CD4-positive, alpha-beta T cell (primary cell): Measurements from ENCODE around the gene NDUFA3. TPM values are rescaled to one million over a fixed set of nuclear protein-coding genes. Genes with fewer than 3 reads are reported as not detected.

ENCODE experiments used
- ATAC-seq: fragments of 200-7000 bp; cut with Tn5 transposase; one replicate; pipeline ENCODE4 v1.10.0; 2022; ENCODE audit warnings: mild to moderate bottlenecking; ENCODE audit not compliant: poor library complexity
- CTCF ChIA-PET: fragments of 350-600 bp; sonication (Branson Sonifier 250); formaldehyde crosslinking; loops from one replicate; lab custom pipeline; 2021; ENCODE audit warnings: antibody characterized with exemption, inconsistent platforms; lab: Charles Lee
- POLR2A ChIA-PET: fragments of 350-600 bp; sonication (Branson Sonifier 250); formaldehyde crosslinking; loops from one replicate; lab custom pipeline; 2021; ENCODE audit warnings: antibody characterized with exemption, inconsistent platforms; lab: Charles Lee
- DNase-seq, 14 experiments: peaks; one replicate each; pipeline ENCODE4 v3.0.0-alpha.2; 2013 to 2020; ENCODE audit warnings: mixed read lengths in 2 of 14
- H3K27ac ChIP-seq, 2 donors: one replicate each; pipeline versions ENCODE4 v1.5.1 to v1.7.0; 2013; ENCODE audit warnings: low read length in 2 of 2, low read depth in 1 of 2, mild to moderate bottlenecking in 1 of 2
- H3K27me3 ChIP-seq, 2 experiments: 1 replicate in 1 of 2; 2 replicates in 1 of 2; pipeline versions ENCODE4 v1.6.1 to v1.7.0; 2013; ENCODE audit warnings: low read length in 2 of 2, control low read depth in 1 of 2, mild to moderate bottlenecking in 1 of 2, moderate library complexity in 1 of 2; ENCODE audit not compliant: insufficient read depth in 2 of 2, control insufficient read depth in 1 of 2
- H3K36me3 ChIP-seq: one replicate; pipeline ENCODE4 v1.6.1; 2013; ENCODE audit warnings: low read length, control low read depth; ENCODE audit not compliant: insufficient read depth
- H3K4me1 ChIP-seq: one replicate; pipeline ENCODE4 v1.6.1; 2013; ENCODE audit warnings: low read length, control low read depth; ENCODE audit not compliant: insufficient read depth
- H3K4me3 ChIP-seq: one replicate; pipeline ENCODE4 v1.5.1; 2013; ENCODE audit warnings: mild to moderate bottlenecking, low read length, moderate library complexity
- H3K9me3 ChIP-seq, 2 experiments: 1 replicate in 1 of 2; 2 replicates in 1 of 2; pipeline versions ENCODE4 v1.6.1 to v1.7.0; 2013; ENCODE audit warnings: low read length in 2 of 2, mild to moderate bottlenecking in 2 of 2, control low read depth in 1 of 2, moderate library complexity in 1 of 2; ENCODE audit not compliant: control insufficient read depth in 1 of 2, insufficient read depth in 1 of 2
- H3K27ac Mint-ChIP-seq: one replicate; pipeline ENCODE4 v1.8.0; 2020; ENCODE audit warnings: mixed read lengths
- H3K27me3 Mint-ChIP-seq: one replicate; pipeline ENCODE4 v1.8.0; 2021; ENCODE audit warnings: mixed read lengths
- H3K36me3 Mint-ChIP-seq: one replicate; pipeline ENCODE4 v1.8.0; 2021; ENCODE audit warnings: low read depth, mixed read lengths
- H3K4me1 Mint-ChIP-seq: one replicate; pipeline ENCODE4 v1.8.0; 2021; ENCODE audit warnings: low read depth, mixed read lengths
- H3K4me3 Mint-ChIP-seq: one replicate; pipeline ENCODE4 v1.8.0; 2020; ENCODE audit warnings: mild to moderate bottlenecking, mixed read lengths
- H3K9me3 Mint-ChIP-seq: one replicate; pipeline ENCODE4 v1.8.0; 2020; ENCODE audit warnings: mixed read lengths
- intact Hi-C, 2 experiments: fragments of 100-400 bp; cut with DNase I in 1 of 2; cut with micrococcal nuclease in 1 of 2; formaldehyde crosslinking; loops; one replicate each; pipeline versions ENCODE4 v1.15.1 to v1.9.0; 2023 to 2025; cut with DNase I, micrococcal nuclease
- total RNA-seq, 174 experiments: library from RNA in 2 of 174; stranded (reverse) in 2 of 174; gene quantifications; one replicate each; pipeline ENCODE4 v1.2.3 and lab custom pipeline; 2021 to 2026
- TF ChIP-seq, protein P1 (sequence below): fragments of 200-600 bp; IDR thresholded peaks from one replicate; pipeline ENCODE4 v1.8.0; 2022; ENCODE audit warnings: antibody characterized with exemption, mild to moderate bottlenecking

The NDUFA3 gene
- total RNA-seq, 2 experiments from 2014 or later: 63.0 to 63.5 TPM

DNA sequence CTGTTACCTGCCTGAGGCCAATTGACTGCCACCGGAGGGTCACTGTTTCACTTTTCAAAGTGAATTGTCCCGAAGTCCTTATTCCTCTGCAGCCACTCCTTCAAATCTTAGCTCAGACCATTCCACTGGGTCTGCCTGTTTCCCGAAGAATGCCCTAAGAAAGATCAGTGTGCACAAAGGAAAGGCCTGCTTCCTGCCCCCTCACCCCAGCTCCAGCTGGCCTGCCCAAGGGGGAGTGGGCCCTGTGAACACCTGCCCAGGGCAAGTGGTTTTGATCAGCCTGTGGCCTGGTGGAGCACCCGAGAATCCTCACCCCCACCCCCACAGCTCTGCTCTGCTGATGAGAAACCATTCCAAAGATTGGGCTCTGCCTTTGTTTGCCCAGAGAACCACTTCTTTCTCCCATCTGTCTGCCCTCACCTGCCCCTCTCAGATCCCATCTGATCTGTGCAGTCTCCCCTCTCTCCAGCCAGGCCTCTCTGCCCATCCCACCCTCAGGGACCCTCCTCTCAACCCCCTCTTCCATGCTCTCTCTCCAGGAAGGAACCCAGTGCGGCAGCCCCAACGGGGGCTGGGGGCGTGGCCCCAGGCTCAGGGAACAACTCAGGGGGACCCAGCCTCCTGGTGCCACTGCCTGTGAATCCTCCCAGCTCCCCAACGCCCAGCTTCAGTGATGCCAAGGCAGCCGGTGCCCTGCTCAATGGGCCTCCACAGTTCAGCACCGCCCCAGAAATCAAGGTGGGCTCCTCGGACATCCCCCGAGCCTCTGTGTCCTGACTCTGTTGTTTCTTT lies 46.6 kb downstream of the NDUFA3 start:
- no peaks in the 10 kb centered on the region for H3K9me3 ChIP-seq
- Mint-ChIP-seq H3K36me3 (peaks cover 91% of the 10 kb centered on the region), H3K27me3 (no peaks in the 10 kb centered on the region), H3K27ac (no peak overlapping the region), H3K9me3 (no peaks in the 10 kb centered on the region), H3K4me1 (peaks cover 15% of the 10 kb centered on the region), H3K4me3 (no peak overlapping the region)
- no peak overlapping the region for H3K4me3 ChIP-seq
- H3K27ac ChIP-seq: no peak overlapping the region
- DNase-seq (no peak), ATAC-seq (no peak)
- peaks cover 92% of the 10 kb centered on the region for H3K36me3 ChIP-seq
- intact Hi-C loops: no loop called here
- H3K4me1 ChIP-seq: peaks cover 13% of the 10 kb centered on the region
- ChIA-PET POLR2A (interaction anchor here (1.4 to 2.8 kb wide), 2 partner anchors 10 to 12 kb away, joined by 3 to 20 read pairs; partner anchors contain the start of genes CNOT3 and LENG1), CTCF (no interaction called here)
- TF ChIP-seq, protein P1, sequence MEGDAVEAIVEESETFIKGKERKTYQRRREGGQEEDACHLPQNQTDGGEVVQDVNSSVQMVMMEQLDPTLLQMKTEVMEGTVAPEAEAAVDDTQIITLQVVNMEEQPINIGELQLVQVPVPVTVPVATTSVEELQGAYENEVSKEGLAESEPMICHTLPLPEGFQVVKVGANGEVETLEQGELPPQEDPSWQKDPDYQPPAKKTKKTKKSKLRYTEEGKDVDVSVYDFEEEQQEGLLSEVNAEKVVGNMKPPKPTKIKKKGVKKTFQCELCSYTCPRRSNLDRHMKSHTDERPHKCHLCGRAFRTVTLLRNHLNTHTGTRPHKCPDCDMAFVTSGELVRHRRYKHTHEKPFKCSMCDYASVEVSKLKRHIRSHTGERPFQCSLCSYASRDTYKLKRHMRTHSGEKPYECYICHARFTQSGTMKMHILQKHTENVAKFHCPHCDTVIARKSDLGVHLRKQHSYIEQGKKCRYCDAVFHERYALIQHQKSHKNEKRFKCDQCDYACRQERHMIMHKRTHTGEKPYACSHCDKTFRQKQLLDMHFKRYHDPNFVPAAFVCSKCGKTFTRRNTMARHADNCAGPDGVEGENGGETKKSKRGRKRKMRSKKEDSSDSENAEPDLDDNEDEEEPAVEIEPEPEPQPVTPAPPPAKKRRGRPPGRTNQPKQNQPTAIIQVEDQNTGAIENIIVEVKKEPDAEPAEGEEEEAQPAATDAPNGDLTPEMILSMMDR: no peak
- no peaks in the 10 kb centered on the region for H3K27me3 ChIP-seq

- TF ChIP-seq, protein P1: no peak
- Mint-ChIP-seq H3K36me3 (peaks cover 88% of the 10 kb centered on the region), H3K27ac (no peak overlapping the region), H3K4me1 (peaks cover 25% of the 10 kb centered on the region), H3K9me3 (no peaks in the 10 kb centered on the region), H3K4me3 (no peak overlapping the region), H3K27me3 (no peaks in the 10 kb centered on the region)
- ATAC-seq: no peak
- Histone ChIP-seq H3K27me3 (no peaks in the 10 kb centered on the region), H3K4me3 (no peak overlapping the region), H3K9me3 (no peaks in the 10 kb centered on the region), H3K4me1 (peaks cover 35% of the 10 kb centered on the region), H3K36me3 (peaks cover 92% of the 10 kb centered on the region), H3K27ac (no peak overlapping the region)
- DNase-seq: no peak
- ChIA-PET CTCF (no interaction called here), POLR2A (interaction anchor here (1.0 to 2.8 kb wide), 3 partner anchors 8 to 15 kb away, joined by 3 to 20 read pairs (median 9); partner anchors contain the start of genes CNOT3 and LENG1)
- intact Hi-C loops: no loop called here
These were observed 48.8 kb downstream of the NDUFA3 start for GRCh38 chr19:54151362-54152035.

GRCh38 chr19:54152267-54152666 lies 49.6 kb downstream of the NDUFA3 start:
- Mint-ChIP-seq H3K27ac (no peak overlapping the region), H3K4me1 (peaks cover 30% of the 10 kb centered on the region), H3K4me3 (no peak overlapping the region), H3K27me3 (no peaks in the 10 kb centered on the region), H3K36me3 (peaks cover 88% of the 10 kb centered on the region), H3K9me3 (no peaks in the 10 kb centered on the region)
- intact Hi-C loops: no loop called here
- H3K27me3 ChIP-seq: no peaks in the 10 kb centered on the region
- no peak overlapping the region for H3K27ac ChIP-seq
- H3K4me1 ChIP-seq: peaks cover 40% of the 10 kb centered on the region
- POLR2A ChIA-PET: interaction anchor here (1.0 to 2.8 kb wide), 2 partner anchors 13 to 15 kb away, joined by 3 to 20 read pairs; partner anchors contain the start of gene CNOT3
- TF ChIP-seq, protein P1: no peak
- ATAC-seq: no peak
- CTCF ChIA-PET: no interaction called here
- no peak overlapping the region for H3K4me3 ChIP-seq
- H3K9me3 ChIP-seq: no peaks in the 10 kb centered on the region
- DNase-seq: no peak
- H3K36me3 ChIP-seq: peaks cover 92% of the 10 kb centered on the region
